ENCODE data around the gene SPTBN2.

The SPTBN2 gene

DNA sequence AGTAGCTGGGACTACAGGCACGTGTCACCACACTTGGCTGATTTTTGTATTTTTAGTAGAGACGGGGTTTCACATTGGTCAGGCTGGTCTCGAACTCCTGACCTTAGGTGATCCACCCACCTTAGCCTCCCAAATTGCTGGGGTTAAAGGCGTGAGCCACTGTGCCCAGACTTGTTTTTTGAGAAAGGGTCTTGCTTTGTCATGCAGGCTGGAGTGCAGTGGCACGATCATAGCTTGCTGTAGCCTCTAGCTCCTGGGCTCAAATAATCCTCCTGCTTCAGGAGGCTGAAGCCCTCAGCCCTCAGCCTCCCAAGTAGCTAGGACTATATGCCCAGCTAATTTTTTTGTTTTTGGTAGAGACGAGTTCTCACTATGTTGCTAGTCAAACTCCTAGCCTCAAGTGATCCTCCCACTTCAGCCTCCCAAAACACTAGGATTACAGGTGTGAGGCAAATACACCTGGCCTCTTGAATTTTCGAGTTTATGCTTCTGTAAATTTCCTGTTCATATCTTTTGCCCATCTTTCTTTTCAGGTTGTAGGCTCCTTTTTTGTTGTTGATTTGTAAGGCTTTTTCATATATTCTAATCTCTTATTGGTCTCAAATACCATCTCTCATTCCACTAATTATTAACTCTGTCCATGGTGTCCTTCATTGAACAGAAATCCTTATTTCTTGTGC, 47.9 kb downstream of the SPTBN2 start:
- CTCF ChIA-PET, result no interaction called here
- POLR2A ChIA-PET, result no interaction called here
- no peak for DNase-seq (ENCODE audit: extremely low spot score)
- TF ChIP-seq SUZ12 (IDR thresholded peaks at IDR 0.05) (no peak), LEF1 (IDR thresholded peaks at IDR 0.05; ENCODE audit: borderline replicate concordance) (no peak), CTBP1 (IDR thresholded peaks at IDR 0.05; ENCODE audit: borderline replicate concordance) (no peak), HDGF (IDR thresholded peaks at IDR 0.05; ENCODE audit: borderline replicate concordance) (no peak)

- POLR2A ChIA-PET, result interaction anchor here (0.6 to 3.3 kb wide), 29 partner anchors 8 to 365 kb away, joined by 3 to 23 read pairs (median 4); partner anchors contain the start of genes BBS1, CCDC87, CCS and CTSF
- peak; percentile 94 for DNase-seq (ENCODE audit: extremely low spot score)
- CTCF ChIA-PET, result interaction anchor here (0.5 to 2.7 kb wide), 18 partner anchors 15 to 292 kb away, joined by 3 to 15 read pairs (median 3); partner anchors contain the start of genes MRPL11, RBM4 and ZDHHC24
- TF ChIP-seq SUZ12 (IDR thresholded peaks at IDR 0.05) (no peak), BHLHE40 (IDR thresholded peaks at IDR 0.05; ENCODE audit: borderline replicate concordance) (no peak), FOXA1 (IDR thresholded peaks at IDR 0.05) (no peak), HDGF (IDR thresholded peaks at IDR 0.05; ENCODE audit: borderline replicate concordance) (no peak; the same call in 1 of the 2 replicates), ELF4 (IDR thresholded peaks at IDR 0.05) (no peak), SP1 (IDR thresholded peaks at IDR 0.05) (no peak), LEF1 (IDR thresholded peaks at IDR 0.05; ENCODE audit: borderline replicate concordance) (no peak), NFRKB (IDR thresholded peaks at IDR 0.05) (no peak), L3MBTL2 (conservative IDR thresholded peaks at IDR 0.05) (peak; percentile 89), PKNOX1 (IDR thresholded peaks at IDR 0.05) (no peak), ZNF384 (IDR thresholded peaks at IDR 0.05) (no peak), ARNT (IDR thresholded peaks at IDR 0.05) (no peak), TARDBP (IDR thresholded peaks at IDR 0.05) (peak; percentile 96), FOXK2 (IDR thresholded peaks at IDR 0.05) (no peak)
These were observed 51.2 kb downstream of the SPTBN2 start, which contains the start of gene RBM4B for GRCh38 chr11:66677599-66678375. TSS of gene RBM4B (minus strand) at chr11:66677887. CDS start at chr11:66677079, 808 bp downstream.

DNA sequence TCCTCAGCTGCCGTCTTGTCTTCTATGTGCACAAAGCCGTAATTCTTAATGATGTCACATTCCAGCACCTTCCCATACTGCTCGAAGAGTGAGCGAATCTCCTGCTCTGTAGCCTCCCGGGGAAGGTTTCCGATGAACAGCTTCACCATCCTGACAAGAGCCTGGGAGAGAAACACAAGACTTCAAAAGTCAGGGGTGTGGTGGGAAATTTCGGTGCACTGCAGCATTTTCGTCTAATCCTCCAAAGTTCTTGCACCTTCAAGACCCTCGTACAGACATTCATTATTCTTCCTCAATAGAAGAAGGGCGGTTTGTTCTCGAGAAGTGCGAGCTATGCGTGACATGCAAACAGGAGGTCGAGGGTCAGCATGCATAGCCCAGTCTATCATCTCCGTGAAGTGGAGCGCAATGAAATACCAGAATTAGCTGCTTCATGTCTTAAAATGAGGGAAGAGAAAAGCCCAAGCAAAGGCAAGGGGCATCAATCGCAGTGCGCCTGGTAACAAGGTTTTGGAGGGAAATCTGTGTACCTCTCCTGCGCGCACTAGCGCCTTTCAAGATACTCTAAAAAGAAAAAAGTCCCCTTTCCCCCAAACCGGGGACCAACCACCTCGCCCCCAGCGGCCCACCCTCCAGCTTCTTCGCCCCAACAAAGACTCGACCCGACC, 52.0 kb downstream of the SPTBN2 start:
- no peak for DNase-seq (ENCODE audit: extremely low spot score)
- ChIA-PET POLR2A (interaction anchor here (0.7 to 3.3 kb wide), 19 partner anchors 9 to 364 kb away, joined by 3 to 23 read pairs (median 5); partner anchors contain the start of genes BBS1, CCDC87, CCS and CTSF), CTCF (interaction anchor here (0.7 to 2.7 kb wide), 8 partner anchors 33 to 268 kb away, joined by 3 to 15 read pairs (median 4); partner anchors contain the start of gene RBM4)
- TF ChIP-seq CTBP1 (IDR thresholded peaks at IDR 0.05; ENCODE audit: borderline replicate concordance) (no peak), ARNT (IDR thresholded peaks at IDR 0.05) (no peak), FOXM1 (IDR thresholded peaks at IDR 0.05; ENCODE audit: borderline replicate concordance) (no peak), HDGF (IDR thresholded peaks at IDR 0.05; ENCODE audit: borderline replicate concordance) (no peak), SUZ12 (IDR thresholded peaks at IDR 0.05) (no peak), ELF4 (IDR thresholded peaks at IDR 0.05) (no peak), PKNOX1 (IDR thresholded peaks at IDR 0.05) (no peak), LEF1 (IDR thresholded peaks at IDR 0.05; ENCODE audit: borderline replicate concordance) (no peak), NFRKB (IDR thresholded peaks at IDR 0.05) (no peak), FOXK2 (IDR thresholded peaks at IDR 0.05) (no peak), BHLHE40 (IDR thresholded peaks at IDR 0.05; ENCODE audit: borderline replicate concordance) (no peak), ZNF384 (IDR thresholded peaks at IDR 0.05) (no peak), FOXA1 (IDR thresholded peaks at IDR 0.05) (no peak)

- no peak for TF ChIP-seq TARDBP (IDR thresholded peaks at IDR 0.05)
- TF ChIP-seq BHLHE40 (IDR thresholded peaks at IDR 0.05; ENCODE audit: borderline replicate concordance), result no peak
- DNase-seq (ENCODE audit: extremely low spot score), result no peak
- CTCF ChIA-PET, result interaction anchor here (0.8 to 2.7 kb wide), 5 partner anchors 39 to 99 kb away, joined by 3 to 15 read pairs (median 3); partner anchors contain the start of gene RBM4
- POLR2A ChIA-PET, result interaction anchor here (1.1 to 3.3 kb wide), 8 partner anchors 9 to 282 kb away, joined by 3 to 23 read pairs (median 7); partner anchors contain the start of genes CCDC87, CCS, MRPL11 and RBM14
These were observed 52.6 kb downstream of the SPTBN2 start for GRCh38 chr11:66676282-66676919.

- CTCF ChIA-PET, result interaction anchor here (0.7 kb wide), 1 partner anchor 39 kb away, joined by 3 read pairs; no protein-coding TSS in a partner anchor
- POLR2A ChIA-PET, result no interaction called here
- TF ChIP-seq L3MBTL2 (conservative IDR thresholded peaks at IDR 0.05) (no peak), ARNT (IDR thresholded peaks at IDR 0.05) (no peak), HDGF (IDR thresholded peaks at IDR 0.05; ENCODE audit: borderline replicate concordance) (no peak), BHLHE40 (IDR thresholded peaks at IDR 0.05; ENCODE audit: borderline replicate concordance) (no peak), TARDBP (IDR thresholded peaks at IDR 0.05) (no peak), LEF1 (IDR thresholded peaks at IDR 0.05; ENCODE audit: borderline replicate concordance) (no peak), FOXA1 (IDR thresholded peaks at IDR 0.05) (no peak), SP1 (IDR thresholded peaks at IDR 0.05) (no peak), ELF4 (IDR thresholded peaks at IDR 0.05) (no peak)
- no peak for DNase-seq (ENCODE audit: extremely low spot score)
These were observed 53.9 kb downstream of the SPTBN2 start for GRCh38 chr11:66674964-66675602.
